UCSD-AML1 (cell line): Measurements from ENCODE around the gene TTC12.

Experiments used
- DNase-seq: peaks from one replicate; lab custom pipeline; 2025; ENCODE audit not compliant: unreplicated experiment; lab: John Stamatoyannopoulos, UW

TTC12 gene

GRCh38 chr11:113398669-113399430 is 84.5 kb downstream of the TTC12 start:
- no peak for DNase-seq

DNA sequence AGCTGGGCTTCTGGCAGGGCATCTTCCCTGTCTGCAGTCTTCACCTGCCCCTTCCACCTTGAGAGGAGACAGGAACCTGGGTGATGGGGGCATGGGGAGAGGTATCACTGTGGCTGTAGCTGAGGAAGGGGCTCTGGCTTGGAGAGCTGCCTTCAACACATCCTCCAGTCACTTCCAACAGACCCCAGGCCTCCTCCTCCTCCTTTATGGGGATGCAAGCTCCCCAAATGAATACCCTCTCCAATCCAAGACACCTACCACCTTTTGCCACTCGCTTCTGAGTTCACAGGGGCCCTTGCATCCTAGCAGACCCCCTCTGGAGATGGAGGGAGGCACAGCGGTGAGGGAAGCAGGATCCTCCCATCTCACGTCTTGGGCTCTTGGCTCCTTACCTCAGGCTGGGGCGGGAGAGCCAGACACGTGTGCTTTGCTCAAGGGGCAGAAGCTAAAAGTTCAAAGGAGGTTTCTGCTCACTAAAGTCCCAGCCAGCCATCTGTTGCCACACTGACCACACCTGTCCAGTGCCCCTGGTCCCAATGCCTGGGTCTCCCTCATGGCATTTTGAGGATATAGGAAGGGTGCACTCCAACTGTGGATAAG is 86.3 kb downstream of the TTC12 start:
- DNase-seq, result no peak

GRCh38 chr11:113401718-113402117 is 87.3 kb downstream of the TTC12 start:
- DNase-seq, result no peak

DNA sequence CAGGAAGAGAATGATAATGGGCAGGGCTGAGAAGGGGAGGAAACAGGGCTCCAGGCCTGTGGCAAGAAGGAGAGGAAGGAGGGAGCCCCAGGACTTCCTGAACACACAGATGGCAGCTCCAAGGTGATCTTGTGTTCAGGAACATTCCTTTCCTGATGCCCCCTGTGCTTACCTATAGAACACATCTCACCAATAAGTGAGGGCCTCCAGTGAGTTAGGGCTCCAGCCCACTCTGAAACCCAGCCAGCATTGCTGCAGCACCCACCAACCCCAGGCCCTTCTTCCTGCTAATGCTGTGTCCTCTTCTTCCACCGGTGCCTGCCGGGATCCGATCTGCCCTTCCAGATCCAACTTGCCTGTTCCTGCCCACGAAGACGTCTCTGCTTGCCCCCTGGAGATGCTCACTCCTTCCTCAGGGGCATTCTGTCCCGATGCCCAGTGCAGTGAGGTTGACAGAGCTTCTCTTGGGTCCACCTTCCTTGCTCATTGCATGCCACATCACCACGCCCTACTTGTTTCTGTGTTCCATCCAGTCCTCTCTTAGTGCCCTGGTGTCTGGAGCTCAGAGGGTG is 90.6 kb downstream of the TTC12 start:
- no peak for DNase-seq

DNA sequence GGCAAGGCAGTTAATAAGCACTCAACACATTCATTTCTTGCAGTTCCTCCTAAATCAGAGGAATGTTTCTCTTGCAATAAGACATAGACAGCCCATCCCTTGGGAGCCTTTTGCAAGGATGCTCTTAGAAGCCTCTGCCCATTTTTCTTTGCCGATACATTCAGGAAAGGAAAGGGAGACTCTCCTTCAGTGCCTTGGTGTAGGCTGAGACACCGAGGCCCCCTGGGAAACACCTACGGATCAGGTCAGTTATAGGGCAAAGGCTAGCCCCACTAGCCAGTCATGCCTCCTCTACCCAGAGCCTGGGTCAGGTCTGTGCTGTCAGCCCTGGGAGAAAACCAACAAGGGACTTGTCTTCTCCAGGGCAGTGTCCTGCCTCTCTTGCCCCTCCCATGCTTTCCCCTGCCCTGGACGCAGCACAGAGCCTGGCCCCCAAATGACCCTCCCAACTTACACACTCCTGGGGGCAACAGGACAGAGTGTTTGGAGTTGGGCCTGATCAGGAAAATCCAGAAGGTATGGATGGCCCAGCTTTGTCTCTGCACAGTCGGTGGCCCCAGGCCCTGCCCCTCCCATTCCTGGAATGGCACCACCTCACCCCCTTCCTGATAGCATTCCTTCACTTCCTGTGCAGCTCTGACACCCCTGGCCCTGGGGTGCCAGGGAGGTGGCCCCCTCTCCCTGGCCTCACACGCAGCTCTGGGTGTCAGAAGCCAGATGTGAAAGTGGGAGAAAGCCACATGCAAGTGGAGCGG is 91.5 kb downstream of the TTC12 start:
- no peak for DNase-seq

DNA sequence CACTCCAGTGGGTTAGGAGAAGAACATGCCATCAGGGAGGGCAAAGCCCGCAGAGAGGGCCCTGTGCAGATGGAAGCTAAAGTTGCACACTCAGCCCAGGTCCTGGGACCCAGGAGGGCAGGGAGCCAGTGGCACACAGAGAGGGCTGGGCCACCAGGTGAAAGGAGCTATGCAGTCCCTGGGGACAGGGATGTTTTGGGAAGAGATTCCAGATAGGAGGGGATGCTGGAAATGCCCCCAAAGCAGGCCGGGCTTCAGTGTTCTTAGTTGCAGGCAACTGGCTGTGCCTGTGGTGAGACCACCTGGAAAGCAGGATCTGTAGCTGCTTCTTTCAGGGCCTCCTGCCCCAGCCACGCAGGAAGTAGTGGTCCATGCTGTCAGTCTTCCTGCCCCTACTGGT is 92.8 kb downstream of the TTC12 start:
- no peak for DNase-seq

DNA sequence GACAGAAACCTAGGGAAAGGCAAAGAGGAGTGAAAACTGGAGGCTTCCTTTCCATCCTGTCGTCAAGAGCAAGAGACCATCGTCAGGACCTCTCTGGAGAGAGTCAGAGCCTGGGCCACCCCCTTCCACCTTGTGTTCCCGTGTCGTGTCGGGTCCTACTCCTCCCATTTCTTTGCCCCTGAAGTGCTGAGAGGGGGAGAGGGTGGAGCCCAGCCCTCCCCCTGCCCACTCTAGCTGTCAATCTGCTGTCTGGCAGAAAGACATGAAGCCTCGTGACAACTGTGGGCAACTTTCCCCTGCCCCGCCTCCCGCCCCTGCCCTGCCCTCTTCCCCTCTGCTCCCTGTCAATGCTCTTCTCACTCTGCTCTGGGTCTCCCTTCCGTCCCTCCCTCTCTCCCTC is 93.8 kb downstream of the TTC12 start:
- DNase-seq, result no peak

DNA sequence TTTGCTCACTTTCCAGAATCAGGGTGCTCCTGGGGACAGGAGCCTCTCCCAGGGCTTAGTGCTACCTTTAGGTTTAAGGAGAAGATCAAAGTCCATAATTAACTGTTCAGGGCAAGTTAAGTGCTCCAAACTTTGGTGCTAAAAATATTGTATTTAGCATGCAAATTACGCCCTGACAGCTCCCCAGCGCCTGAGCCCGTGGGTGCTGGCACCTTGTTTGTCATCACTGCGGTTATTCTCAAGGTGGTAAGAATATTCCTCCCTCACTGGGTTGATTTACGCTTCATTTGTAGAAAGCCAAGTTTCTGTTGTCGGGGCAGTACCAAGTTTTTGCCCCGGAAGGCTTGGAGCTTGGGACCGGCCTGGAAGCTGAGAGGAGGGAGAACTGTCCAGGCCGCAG is 94.5 kb downstream of the TTC12 start:
- no peak for DNase-seq

GRCh38 chr11:113409526-113409925 is 95.1 kb downstream of the TTC12 start:
- no peak for DNase-seq

DNA sequence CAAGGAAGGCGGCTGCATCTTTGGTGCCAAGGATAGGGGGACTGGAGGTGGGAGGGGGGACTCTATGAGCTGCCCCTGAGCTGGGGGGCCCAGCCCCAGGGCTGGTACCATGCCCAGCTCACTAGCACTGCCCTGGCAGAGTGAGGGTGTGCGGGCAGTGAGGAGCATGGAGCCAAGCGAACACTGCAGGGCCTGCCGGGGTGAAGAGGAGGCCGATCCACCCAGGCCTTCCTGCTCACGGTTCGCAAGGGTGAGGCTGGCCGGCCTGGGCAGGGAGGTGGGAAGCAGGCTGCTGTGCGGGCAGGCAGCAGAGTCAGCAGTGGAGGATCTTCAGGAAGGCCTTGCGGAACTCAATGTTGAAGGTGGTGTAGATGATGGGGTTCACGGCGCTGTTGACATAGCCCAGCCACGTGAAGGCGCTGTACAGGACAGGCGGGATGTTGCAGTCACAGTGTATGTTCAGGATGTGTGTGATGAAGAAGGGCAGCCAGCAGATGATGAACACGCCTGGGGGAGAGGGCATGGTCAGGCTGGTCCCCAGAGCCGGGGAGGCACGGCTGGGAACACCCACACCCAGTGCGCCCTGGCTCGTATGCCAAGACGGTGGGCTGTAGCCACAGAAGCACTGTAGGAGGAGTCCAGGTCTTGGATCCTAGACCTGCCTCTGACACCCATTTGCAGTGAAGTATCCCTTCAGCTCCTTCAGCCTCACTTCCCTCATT is 96.2 kb downstream of the TTC12 start:
- DNase-seq, result no peak

- DNase-seq, result no peak
Measured at GRCh38 chr11:113411536-113411935, 97.2 kb downstream of the TTC12 start.

DNA sequence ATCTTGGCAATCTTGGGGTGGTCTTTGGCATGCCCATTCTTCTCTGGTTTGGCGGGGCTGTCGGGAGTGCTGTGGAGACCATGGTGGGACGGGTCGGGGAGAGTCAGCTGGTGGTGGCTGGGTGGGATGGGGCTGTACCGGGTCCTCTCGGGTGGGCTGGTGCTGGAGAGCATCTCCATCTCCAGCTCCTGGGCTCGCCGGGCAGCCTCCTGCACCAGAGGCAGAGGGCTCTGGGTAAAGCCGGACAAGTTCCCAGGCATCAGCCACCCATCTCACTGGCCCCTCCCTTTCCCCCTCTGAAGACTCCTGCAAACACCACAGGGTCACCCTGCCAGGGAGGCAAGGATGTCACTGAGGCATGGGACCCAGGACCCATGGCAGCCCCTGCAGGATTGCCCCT is 98.3 kb downstream of the TTC12 start:
- no peak for DNase-seq

- DNase-seq, result no peak
Measured at GRCh38 chr11:113415343-113415742, 101.0 kb downstream of the TTC12 start.
